OCI-LY7 (cell line): ENCODE results near the gene CHST11.

Experiments used
- CTCF ChIP-seq: fragments of 200-600 bp; sonication (generic); conservative IDR thresholded peaks from 2 replicates; pipeline ENCODE4 v1.5.1; 2014; ENCODE audit warnings: mild to moderate bottlenecking, antibody characterized with exemption, low read length, moderate library complexity, mixed read lengths
- EZH2phosphoT487 ChIP-seq: fragments of 200-600 bp; sonication (generic); IDR thresholded peaks from 2 replicates; pipeline ENCODE4 v1.6.1; 2018; ENCODE audit warnings: low read depth, borderline replicate concordance, mild to moderate bottlenecking, mixed run types, antibody characterized with exemption, low read length, moderate library complexity, mixed read lengths

- TF ChIP-seq CTCF (no peak), EZH2phosphoT487 (no peak)
Observed at GRCh38 chr12:104652910-104653309, 196.2 kb downstream of the CHST11 start.
